Bladder microvascular endothelial cell (primary cell): Measurements from ENCODE around the gene CTAGE9. TPM values are rescaled to one million over a fixed set of nuclear protein-coding genes. Genes with fewer than 3 reads are reported as not detected.

Experiments used
- total RNA-seq: library from RNA; depleted of rRNA; stranded (reverse); fragments of >200 nt; gene quantifications from 2 replicates; pipeline ENCODE4 v1.2.3, GENCODE V29; 2014

CTAGE9 gene
- not detected in 2 replicates for total RNA-seq

GRCh38 chr6:131710917-131711316 lies at the start of gene CTAGE9:
TSS of gene CTAGE9 (minus strand) at chr6:131711017. CDS start at chr6:131711017, 0 bp downstream.

Other genes starting within 250 kb of the CTAGE9 start
- gene ARG1, start 137.8 kb downstream of the CTAGE9 start, total RNA-seq: not detected in 2 replicates
- 20.7 and 51.0 TPM in 2 replicates for gene MED23, start 82.8 kb downstream of the CTAGE9 start, total RNA-seq
- 1.5 TPM in 1 of 2 replicates, not detected in the other for gene ENPP3, start 73.7 kb downstream of the CTAGE9 start, total RNA-seq
- gene OR2A4, start 9.6 kb downstream of the CTAGE9 start, total RNA-seq: not detected in 2 replicates
- gene ENPP1, start 97.0 kb upstream of the CTAGE9 start, total RNA-seq: 0.31 and 0.32 TPM in 2 replicates
- gene CCN2, start 240.4 kb upstream of the CTAGE9 start, total RNA-seq: 504 and 1,298 TPM in 2 replicates